Fibroblast of mammary gland (primary cell): ENCODE measurements around the gene MAP3K12.
"Not testable (repeated sequence)": the region's sequence is repeated elsewhere in the genome, so short reads cannot be mapped to it uniquely, and the experiment has no call there.

ENCODE experiments used
- DNase-seq: peaks from one replicate; pipeline ENCODE4 v3.0.0-alpha.2; 2010; ENCODE audit warnings: low read depth
- H3K4me3 ChIP-seq: 2 replicates; pipeline ENCODE4 v1.5.1; 2011; ENCODE audit warnings: low read depth, mild to moderate bottlenecking, low read length, moderate library complexity; ENCODE audit not compliant: control insufficient read depth
- CTCF ChIP-seq: conservative IDR thresholded peaks from 2 replicates; pipeline ENCODE4 v1.5.1; 2011; ENCODE audit warnings: low read depth, low read length, inconsistent platforms; ENCODE audit not compliant: control insufficient read depth, insufficient read depth

MAP3K12 gene

GRCh38 chr12:53453953-53454640, 45.2 kb downstream of the MAP3K12 start:
- H3K4me3 ChIP-seq, result peak overlapping the region; percentile 82
- peak; percentile 24 for DNase-seq
- TF ChIP-seq CTCF, result no peak

GRCh38 chr12:53452159-53453077, 46.8 kb downstream of the MAP3K12 start:
- TF ChIP-seq CTCF, result no peak
- H3K4me3 ChIP-seq, result peak overlapping the region; percentile 82
- DNase-seq, result peak; percentile 76

GRCh38 chr12:53451661-53452158, 47.5 kb downstream of the MAP3K12 start, which contains the start of gene PCBP2:
TSS of gene PCBP2 (plus strand) at chr12:53452102. CDS start at chr12:53454801, 2,699 bp downstream.
- peak; percentile 99 for DNase-seq
- peak within 1 kb of the TSS; percentile 82 for H3K4me3 ChIP-seq
- peak; percentile 88 for TF ChIP-seq CTCF

- no peak overlapping the region for H3K4me3 ChIP-seq
- no peak for DNase-seq
- TF ChIP-seq CTCF, result no peak
Measured at GRCh38 chr12:53450936-53451335, 48.3 kb downstream of the MAP3K12 start.

- not testable (repeated sequence) for DNase-seq, H3K4me3 ChIP-seq
Measured at GRCh38 chr12:53444593-53445325, 54.5 kb downstream of the MAP3K12 start.

GRCh38 chr12:53443955-53444354, 55.3 kb downstream of the MAP3K12 start:
- DNase-seq, result no peak
- H3K4me3 ChIP-seq, result no peak overlapping the region
- no peak for TF ChIP-seq CTCF
